DND-41 (cell line): ENCODE data around the gene HMG20B.

Experiments used
- CTCF ChIP-seq: IDR thresholded peaks from 2 replicates; pipeline ENCODE4 v1.5.1; 2012; ENCODE audit warnings: borderline replicate concordance, low read length, moderate library complexity, mild to moderate bottlenecking; ENCODE audit not compliant: poor library complexity, severe bottlenecking; ENCODE audit errors: extremely low read depth
- EZH2 ChIP-seq: IDR thresholded peaks from 3 replicates; pipeline ENCODE4 v1.6.1; 2012; ENCODE audit warnings: borderline replicate concordance, low read depth, mild to moderate bottlenecking, moderate library complexity, low read length, inconsistent platforms; ENCODE audit not compliant: severe bottlenecking

- TF ChIP-seq CTCF (peak; percentile 65), EZH2 (no peak)
Measured at GRCh38 chr19:3586127-3586626, 13.4 kb downstream of the HMG20B start.
